ENCODE data around the gene MCC.

The MCC gene

GRCh38 chr5:113267361-113267900 is 220.8 kb downstream of the MCC start:
- ChIA-PET POLR2A (interaction anchor here (1.0 to 1.6 kb wide), 2 partner anchors 26 to 291 kb away, joined by 3 to 5 read pairs; partner anchors contain the start of gene DCP2), CTCF (no interaction called here)
- TF ChIP-seq FOXA1 (IDR thresholded peaks at IDR 0.05) (no peak), BHLHE40 (IDR thresholded peaks at IDR 0.05; ENCODE audit: borderline replicate concordance) (no peak), PKNOX1 (IDR thresholded peaks at IDR 0.05) (peak; percentile 56), NFRKB (IDR thresholded peaks at IDR 0.05) (no peak)
- no peak for DNase-seq (ENCODE audit: extremely low spot score)

- no peak for DNase-seq (ENCODE audit: extremely low spot score)
- ChIA-PET POLR2A (interaction anchor here (1.0 kb wide), 1 partner anchor 291 kb away, joined by 3 read pairs; the partner anchor contains the start of gene DCP2), CTCF (no interaction called here)
- TF ChIP-seq L3MBTL2 (conservative IDR thresholded peaks at IDR 0.05) (no peak), NFRKB (IDR thresholded peaks at IDR 0.05) (no peak), HDGF (IDR thresholded peaks at IDR 0.05; ENCODE audit: borderline replicate concordance) (no peak), SP1 (IDR thresholded peaks at IDR 0.05) (no peak), ELF4 (IDR thresholded peaks at IDR 0.05) (no peak), LEF1 (IDR thresholded peaks at IDR 0.05; ENCODE audit: borderline replicate concordance) (no peak), PKNOX1 (IDR thresholded peaks at IDR 0.05) (no peak), SUZ12 (IDR thresholded peaks at IDR 0.05) (no peak), FOXA1 (IDR thresholded peaks at IDR 0.05) (no peak), ARNT (IDR thresholded peaks at IDR 0.05) (no peak), FOXK2 (IDR thresholded peaks at IDR 0.05) (no peak)
These were observed 221.4 kb downstream of the MCC start for GRCh38 chr5:113266913-113267227.

GRCh38 chr5:113266227-113266912 is 221.9 kb downstream of the MCC start:
- ChIA-PET POLR2A (interaction anchor here (1.0 kb wide), 1 partner anchor 290 kb away, joined by 3 read pairs; the partner anchor contains the start of gene DCP2), CTCF (no interaction called here)
- TF ChIP-seq TARDBP (IDR thresholded peaks at IDR 0.05) (no peak), ZNF384 (IDR thresholded peaks at IDR 0.05) (peak; percentile 73), CTBP1 (IDR thresholded peaks at IDR 0.05; ENCODE audit: borderline replicate concordance) (peak; percentile 40; the same call in 1 of the 2 replicates)
- no peak for DNase-seq (ENCODE audit: extremely low spot score)

DNA sequence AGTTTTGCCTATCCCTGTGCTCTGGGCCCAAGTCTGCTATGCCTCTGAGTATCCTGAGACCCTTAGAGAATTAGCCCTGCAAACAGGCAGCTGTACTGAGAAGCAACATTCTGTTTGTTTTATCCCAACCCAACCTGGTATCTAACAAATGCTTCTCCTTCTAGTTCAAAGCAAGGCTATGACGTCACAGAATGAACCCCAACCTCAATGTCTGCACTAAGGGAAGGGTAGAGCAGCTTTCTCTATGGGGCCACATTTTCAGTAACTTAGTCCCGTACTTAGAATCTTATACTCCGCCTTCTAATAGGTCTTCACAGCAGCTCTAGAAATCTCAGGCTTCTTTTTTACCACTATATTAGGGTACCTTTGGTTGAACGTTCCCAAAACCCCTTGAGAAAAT is 223.1 kb downstream of the MCC start:
- POLR2A ChIA-PET, result no interaction called here
- no peak for DNase-seq (ENCODE audit: extremely low spot score)
- no peak for TF ChIP-seq CTBP1 (IDR thresholded peaks at IDR 0.05; ENCODE audit: borderline replicate concordance)
- no peak for TF ChIP-seq TARDBP (IDR thresholded peaks at IDR 0.05)
- no peak for TF ChIP-seq SP1 (IDR thresholded peaks at IDR 0.05)
- no peak for TF ChIP-seq ARNT (IDR thresholded peaks at IDR 0.05)
- no peak for TF ChIP-seq SUZ12 (IDR thresholded peaks at IDR 0.05)
- no peak for TF ChIP-seq BHLHE40 (IDR thresholded peaks at IDR 0.05; ENCODE audit: borderline replicate concordance)
- no peak for TF ChIP-seq L3MBTL2 (conservative IDR thresholded peaks at IDR 0.05)
- no peak for TF ChIP-seq LEF1 (IDR thresholded peaks at IDR 0.05; ENCODE audit: borderline replicate concordance)
- TF ChIP-seq ELF4 (IDR thresholded peaks at IDR 0.05), result no peak
- TF ChIP-seq FOXK2 (IDR thresholded peaks at IDR 0.05), result no peak
- no peak for TF ChIP-seq HDGF (IDR thresholded peaks at IDR 0.05; ENCODE audit: borderline replicate concordance)
- no peak for TF ChIP-seq FOXA1 (IDR thresholded peaks at IDR 0.05)
- no peak for TF ChIP-seq ZNF384 (IDR thresholded peaks at IDR 0.05)
- no peak for TF ChIP-seq NFRKB (IDR thresholded peaks at IDR 0.05)
- TF ChIP-seq PKNOX1 (IDR thresholded peaks at IDR 0.05), result no peak
- no peak for TF ChIP-seq FOXM1 (IDR thresholded peaks at IDR 0.05; ENCODE audit: borderline replicate concordance)
- CTCF ChIA-PET, result no interaction called here

- ChIA-PET POLR2A (interaction anchor here (1.2 kb wide), 1 partner anchor 31 kb away, joined by 3 read pairs; no protein-coding TSS in a partner anchor), CTCF (interaction anchor here (1.6 kb wide), 1 partner anchor 11 kb away, joined by 4 read pairs; no protein-coding TSS in a partner anchor)
- DNase-seq (ENCODE audit: extremely low spot score), result no peak
- no peak for TF ChIP-seq L3MBTL2 (conservative IDR thresholded peaks at IDR 0.05)
- TF ChIP-seq ARNT (IDR thresholded peaks at IDR 0.05), result no peak
- TF ChIP-seq SP1 (IDR thresholded peaks at IDR 0.05), result no peak
- TF ChIP-seq ZNF384 (IDR thresholded peaks at IDR 0.05), result no peak
- no peak for TF ChIP-seq LEF1 (IDR thresholded peaks at IDR 0.05; ENCODE audit: borderline replicate concordance)
- TF ChIP-seq PKNOX1 (IDR thresholded peaks at IDR 0.05), result no peak
- TF ChIP-seq HDGF (IDR thresholded peaks at IDR 0.05; ENCODE audit: borderline replicate concordance), result no peak
These were observed 224.2 kb downstream of the MCC start for GRCh38 chr5:113264046-113264445.

- POLR2A ChIA-PET, result interaction anchor here (1.2 kb wide), 1 partner anchor 31 kb away, joined by 3 read pairs; no protein-coding TSS in a partner anchor
- CTCF ChIA-PET, result interaction anchor here (1.6 kb wide), 1 partner anchor 11 kb away, joined by 4 read pairs; no protein-coding TSS in a partner anchor
- TF ChIP-seq HDGF (IDR thresholded peaks at IDR 0.05; ENCODE audit: borderline replicate concordance) (no peak), L3MBTL2 (conservative IDR thresholded peaks at IDR 0.05) (no peak), FOXK2 (IDR thresholded peaks at IDR 0.05) (no peak), PKNOX1 (IDR thresholded peaks at IDR 0.05) (no peak), ARNT (IDR thresholded peaks at IDR 0.05) (no peak), SUZ12 (IDR thresholded peaks at IDR 0.05) (no peak), FOXM1 (IDR thresholded peaks at IDR 0.05; ENCODE audit: borderline replicate concordance) (no peak), ZNF384 (IDR thresholded peaks at IDR 0.05) (no peak), CTBP1 (IDR thresholded peaks at IDR 0.05; ENCODE audit: borderline replicate concordance) (no peak), BHLHE40 (IDR thresholded peaks at IDR 0.05; ENCODE audit: borderline replicate concordance) (no peak), ELF4 (IDR thresholded peaks at IDR 0.05) (no peak), LEF1 (IDR thresholded peaks at IDR 0.05; ENCODE audit: borderline replicate concordance) (no peak), FOXA1 (IDR thresholded peaks at IDR 0.05) (no peak)
- DNase-seq (ENCODE audit: extremely low spot score), result no peak
These were observed 224.7 kb downstream of the MCC start for GRCh38 chr5:113263545-113263944.
